GM18870 (cell line): ENCODE results near the gene PEPD.

Source experiments
- ATAC-seq: cut with Tn5 transposase; IDR thresholded peaks from one replicate; pipeline ENCODE4 v1.9.1; 2021; ENCODE audit warnings: moderate library complexity; ENCODE audit not compliant: unreplicated experiment

The PEPD gene

DNA sequence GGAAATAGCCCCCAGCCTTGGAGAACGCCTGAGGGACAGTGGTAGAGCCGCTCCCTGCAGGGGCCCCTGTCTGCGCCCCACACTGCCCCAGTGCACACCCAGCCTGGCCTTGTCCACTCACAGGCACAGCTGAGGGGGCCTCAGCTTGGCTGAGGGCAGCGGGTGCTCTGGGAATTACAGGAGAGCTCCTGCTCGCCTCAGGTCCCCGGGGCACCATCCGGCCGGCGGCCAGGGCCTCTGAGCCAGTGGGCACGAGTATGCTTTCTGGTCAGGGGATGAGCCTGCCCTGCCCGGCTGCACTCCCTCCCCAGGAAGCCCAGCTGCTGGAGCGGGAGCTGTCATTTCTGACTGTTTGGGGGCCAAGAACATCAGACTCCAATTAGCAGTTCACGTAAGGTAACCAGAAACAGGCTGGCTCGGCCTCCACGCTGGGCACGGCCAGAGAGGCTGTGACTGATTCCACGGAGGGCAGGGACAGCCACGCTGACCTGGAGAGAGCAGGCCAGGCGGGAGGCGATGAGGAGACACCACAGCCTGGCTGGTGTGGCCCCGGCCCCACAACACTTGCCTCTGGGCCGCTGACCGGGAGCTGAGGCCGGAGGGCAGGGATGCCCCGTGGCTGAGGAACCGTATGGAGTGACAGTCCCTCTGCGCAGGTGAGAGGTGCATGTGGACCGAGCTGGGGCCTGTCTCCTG is 132.7 kb downstream of the PEPD start:
- no peak for ATAC-seq

DNA sequence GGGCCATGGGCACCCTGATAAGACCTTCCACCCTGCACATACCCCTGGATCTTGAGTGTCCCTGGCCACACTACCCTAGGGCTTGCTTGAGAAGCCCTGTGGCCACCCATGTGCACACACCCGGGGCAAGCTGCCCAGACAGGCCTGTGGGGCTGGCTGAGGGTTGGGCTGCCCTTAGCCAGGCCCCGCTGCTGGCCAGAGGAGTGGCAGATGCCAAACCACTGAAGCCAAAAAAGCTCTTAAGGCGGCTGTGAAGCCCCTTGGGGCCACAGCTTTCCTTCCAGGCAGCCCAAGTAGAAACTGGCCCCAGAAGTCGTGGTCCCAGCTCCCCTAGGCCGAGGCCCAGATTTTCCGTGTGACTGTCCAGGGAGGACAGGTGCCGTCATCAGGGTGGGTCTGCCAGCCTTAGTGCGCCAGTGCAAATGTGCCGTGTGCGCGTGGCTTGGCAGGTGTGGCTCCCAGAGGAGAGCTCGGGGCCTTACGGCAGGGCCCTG is 133.3 kb downstream of the PEPD start:
- ATAC-seq, result no peak

DNA sequence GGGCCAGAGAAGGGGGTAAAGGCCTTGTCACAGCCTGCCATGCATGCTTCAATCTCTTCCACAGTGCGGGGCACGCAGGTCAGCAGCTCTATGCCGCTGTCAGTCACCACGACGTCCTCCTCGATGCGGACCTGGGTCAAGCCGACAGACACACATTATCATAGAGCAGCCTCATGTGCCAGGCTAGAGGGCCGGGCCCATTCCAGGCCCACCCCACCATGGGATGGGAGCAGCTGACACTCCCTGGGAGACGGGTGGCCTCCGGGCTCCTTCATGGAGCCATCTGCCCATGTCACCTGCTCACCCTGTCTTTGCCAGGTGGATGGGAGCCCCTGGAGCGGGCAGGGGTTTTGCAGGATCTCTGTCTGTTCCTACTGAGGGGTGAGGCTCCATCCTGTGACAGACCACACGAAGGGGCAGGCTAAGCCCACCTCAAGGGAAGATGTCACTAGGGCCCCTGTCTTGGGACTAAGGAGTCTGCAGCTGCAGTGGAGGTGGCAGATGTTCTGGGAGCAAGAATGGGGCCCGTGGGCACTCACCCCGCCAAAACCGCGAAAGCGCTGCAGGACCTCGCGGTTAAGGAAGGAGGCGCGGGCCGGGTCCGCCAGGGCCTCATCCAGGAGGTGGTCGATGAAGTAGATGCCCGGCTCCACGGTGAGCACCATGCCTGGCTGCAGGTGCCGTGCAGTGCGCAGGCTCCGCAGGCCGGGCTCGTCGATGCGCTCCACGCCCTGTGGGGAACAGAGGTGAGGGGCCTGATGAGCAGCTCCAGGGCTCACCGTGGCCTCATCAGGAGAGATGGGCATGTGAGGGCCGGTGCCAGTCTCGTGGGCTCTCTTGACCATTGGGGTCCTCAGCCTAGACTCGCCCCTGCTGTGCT is 134.0 kb downstream of the PEPD start:
- no peak for ATAC-seq

DNA sequence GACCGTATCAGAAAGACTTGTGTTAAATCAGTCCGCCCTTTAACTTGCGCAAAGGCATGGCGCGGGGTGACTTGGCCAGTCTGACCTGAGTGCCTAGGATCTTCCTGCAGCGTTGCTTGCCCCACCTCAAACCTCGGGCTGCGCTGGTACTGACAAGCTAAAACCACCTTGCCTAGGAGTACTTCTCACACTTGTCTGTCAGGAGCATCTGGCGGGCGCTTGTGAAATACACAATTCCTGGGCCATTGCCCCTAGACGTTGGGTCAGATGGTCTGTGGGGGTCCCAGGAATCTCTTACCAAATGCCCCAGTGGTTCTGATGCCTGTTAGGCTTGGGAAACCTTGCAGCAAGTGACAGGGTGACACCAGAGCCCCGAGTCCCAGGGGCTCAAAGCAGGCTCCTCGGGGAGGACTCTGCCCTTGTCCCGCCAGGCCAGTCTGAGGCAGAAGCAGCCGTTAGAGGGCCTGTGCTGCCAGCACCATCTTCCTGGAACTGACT is 135.2 kb downstream of the PEPD start:
- no peak for ATAC-seq

DNA sequence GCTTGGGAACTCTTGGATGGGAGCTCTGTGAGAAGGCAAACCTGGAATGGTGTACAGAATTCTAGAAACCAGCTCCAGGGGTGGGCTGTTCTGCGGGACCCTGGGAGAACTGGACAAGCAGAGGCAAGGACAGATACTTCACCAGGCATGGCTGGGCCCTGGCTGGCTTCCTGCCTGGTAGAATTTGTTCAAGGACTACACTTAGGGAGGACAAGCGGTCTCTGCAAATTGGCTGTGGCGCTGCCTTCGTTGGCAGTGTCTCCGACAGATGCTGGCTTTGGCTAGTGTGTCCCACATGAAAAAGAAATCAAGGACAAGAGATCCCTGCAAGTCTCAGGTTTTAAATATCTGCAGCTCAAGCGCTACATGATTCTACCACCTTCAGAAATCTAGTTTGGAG is 135.6 kb downstream of the PEPD start:
- ATAC-seq, result no peak

DNA sequence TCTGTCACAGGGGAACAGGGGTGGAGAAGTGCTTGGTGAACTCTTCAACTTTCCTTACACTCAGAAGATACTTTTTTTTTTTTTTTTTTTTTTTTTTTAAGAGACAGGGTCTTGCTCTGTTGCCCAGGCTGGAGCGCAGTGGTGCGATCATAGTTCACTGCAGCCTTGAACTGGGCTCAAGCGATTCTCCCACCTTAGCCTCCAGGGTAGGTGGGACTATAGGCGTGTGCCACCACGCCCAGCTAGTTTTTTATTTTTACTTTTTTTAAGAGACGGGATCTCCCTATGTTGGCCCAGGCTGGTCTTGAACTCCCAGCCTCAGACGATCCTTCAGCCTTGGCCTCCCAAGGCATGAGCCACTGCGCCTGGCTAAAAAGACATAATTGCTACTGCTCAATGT is 136.6 kb downstream of the PEPD start:
- ATAC-seq, result no peak

DNA sequence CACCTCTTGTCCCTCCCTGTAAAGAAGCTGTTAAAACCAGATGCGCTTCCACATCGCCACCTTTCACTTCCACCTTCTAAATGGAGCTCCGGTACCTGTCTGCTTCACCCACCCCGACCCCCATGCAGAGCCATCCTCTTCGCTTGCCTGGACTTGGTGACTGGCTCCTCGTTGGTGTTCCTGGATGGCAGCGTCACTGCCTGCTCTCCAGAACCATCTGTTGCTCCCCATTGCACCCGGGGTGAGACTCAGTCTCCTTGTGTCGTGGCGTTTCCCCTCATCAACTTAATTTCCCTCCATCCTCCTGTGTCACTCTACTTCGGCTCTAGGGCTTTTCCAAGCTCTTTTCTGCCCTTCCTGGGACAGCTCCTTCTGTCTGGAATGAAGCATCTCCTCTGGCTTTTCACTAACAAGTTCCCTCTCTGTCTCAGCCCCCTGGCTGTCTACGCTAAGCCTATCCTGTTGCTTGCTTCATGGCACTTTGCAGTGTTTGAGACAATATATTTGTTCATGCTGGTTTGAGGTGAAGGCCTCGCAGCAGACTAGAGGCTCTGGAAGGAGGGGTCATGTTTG is 137.8 kb downstream of the PEPD start:
- no peak for ATAC-seq

DNA sequence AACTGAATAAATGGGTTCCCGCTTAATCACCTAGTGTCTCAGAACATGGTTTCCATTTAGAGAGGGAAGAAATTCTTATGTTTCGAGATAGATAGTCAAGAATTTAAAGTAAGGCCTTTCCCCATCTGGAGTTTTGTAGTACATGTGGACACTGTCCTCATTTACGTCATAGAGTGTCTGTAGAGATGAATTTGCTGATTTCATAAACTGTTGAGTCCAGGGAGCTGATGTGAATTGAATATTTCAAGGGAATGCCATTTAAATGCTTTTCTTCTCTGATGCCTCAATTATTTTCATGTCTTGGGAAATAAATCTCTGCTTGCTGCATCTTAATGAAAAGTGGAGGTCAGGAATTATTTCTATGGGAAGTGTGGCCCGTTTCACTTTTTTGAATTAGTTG is 138.6 kb downstream of the PEPD start:
- ATAC-seq, result no peak

DNA sequence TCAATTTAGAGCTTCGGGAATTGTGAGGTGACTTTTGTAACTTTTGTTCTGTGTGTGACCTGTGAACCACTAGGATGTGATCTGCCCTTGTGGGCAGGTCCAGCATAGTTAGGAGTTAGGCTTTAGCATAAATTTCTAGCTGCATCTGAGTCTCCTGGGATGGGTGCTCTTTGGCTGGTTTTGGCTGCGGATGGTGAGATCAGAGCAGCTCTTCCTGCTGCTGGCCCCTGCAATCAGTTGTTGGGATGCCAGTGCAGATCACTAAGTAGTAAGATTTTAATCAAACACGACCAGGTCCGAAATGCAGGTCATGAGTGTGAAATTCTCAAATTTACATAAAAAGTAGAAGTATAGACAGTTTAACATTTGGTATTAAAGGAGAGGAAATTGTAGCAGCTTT is 139.6 kb downstream of the PEPD start:
- ATAC-seq, result no peak

DNA sequence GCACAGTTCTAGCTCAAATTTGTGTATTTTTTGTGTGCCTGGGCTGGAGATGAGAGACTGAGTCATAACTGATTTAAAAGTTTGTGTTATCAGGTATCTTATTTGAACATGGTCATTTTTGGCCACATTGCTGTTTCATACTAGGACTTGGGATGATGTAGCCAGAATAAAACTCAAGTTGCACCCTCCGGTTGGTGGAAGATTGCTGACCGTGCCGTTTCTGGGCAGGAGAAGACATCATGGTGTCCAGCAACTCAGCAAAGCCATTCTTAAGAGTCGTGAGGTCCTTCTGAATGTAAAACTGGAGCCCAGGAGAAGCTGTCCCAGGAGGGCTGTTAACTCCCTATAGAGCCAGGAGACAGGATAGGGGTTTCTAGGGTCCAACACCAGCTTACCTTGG is 140.5 kb downstream of the PEPD start:
- no peak for ATAC-seq

DNA sequence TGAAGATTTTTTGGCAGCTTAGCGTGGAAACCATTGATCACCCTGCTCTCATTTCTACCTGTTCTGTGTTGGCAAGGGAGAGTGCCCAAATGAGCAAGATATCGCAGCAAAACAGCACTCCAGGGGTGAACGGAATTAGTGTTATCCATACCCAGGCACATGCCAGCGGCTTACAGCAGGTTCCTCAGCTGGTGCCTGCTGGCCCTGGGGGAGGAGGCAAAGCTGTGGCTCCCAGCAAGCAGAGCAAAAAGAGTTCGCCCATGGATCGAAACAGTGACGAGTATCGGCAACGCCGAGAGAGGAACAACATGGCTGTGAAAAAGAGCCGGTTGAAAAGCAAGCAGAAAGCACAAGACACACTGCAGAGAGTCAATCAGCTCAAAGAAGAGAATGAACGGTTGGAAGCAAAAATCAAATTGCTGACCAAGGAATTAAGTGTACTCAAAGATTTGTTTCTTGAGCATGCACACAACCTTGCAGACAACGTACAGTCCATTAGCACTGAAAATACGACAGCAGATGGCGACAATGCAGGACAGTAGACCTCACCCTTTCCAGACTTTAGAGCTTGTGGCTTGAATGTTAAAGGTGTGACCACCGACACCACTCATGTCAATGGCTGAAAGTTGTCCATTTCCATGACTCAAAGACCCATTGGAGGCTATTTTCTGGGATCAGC is 142.3 kb downstream of the PEPD start:
- ATAC-seq, result no peak

DNA sequence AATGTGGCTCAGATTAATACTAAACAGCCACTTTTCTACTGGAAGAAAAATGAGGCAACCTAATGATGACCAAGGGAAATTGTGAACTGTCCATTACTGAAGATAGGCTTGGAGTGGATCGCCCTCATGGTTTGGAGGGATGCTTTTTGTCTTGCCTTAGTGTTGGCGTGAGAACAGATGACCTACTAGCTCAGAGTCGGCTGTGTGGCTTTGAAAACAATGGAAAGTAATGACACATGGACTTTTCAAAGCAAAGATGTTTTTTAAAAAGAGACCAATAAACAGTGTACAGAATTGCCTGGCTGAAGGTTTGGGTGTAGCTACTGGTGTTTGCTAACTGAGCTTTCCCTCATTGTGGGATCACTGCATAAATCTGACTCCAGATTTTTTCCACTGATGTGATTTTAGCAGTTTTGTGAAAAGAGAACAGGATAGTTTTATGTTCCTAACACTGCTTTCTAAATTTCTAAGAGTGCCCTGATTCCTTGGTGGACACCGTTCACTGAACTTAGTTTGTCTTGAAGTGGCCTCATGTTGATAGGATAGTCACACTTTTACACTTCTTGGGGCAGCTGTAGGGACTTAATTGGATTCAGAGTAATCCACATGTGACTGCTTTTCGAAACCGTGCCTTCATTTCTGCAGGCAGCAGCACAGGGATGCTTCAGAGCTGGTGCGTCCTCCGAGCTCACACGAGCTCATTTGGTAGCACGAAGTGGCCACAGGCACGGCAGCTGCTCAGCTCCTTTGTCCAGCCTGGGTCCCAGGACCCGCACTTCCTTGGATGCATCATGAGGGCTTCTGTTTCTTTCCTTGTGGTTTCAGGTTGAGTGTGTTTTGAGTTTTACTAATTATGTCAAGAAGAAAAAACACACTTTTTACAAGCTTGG is 143.8 kb downstream of the PEPD start:
- ATAC-seq, result no peak

DNA sequence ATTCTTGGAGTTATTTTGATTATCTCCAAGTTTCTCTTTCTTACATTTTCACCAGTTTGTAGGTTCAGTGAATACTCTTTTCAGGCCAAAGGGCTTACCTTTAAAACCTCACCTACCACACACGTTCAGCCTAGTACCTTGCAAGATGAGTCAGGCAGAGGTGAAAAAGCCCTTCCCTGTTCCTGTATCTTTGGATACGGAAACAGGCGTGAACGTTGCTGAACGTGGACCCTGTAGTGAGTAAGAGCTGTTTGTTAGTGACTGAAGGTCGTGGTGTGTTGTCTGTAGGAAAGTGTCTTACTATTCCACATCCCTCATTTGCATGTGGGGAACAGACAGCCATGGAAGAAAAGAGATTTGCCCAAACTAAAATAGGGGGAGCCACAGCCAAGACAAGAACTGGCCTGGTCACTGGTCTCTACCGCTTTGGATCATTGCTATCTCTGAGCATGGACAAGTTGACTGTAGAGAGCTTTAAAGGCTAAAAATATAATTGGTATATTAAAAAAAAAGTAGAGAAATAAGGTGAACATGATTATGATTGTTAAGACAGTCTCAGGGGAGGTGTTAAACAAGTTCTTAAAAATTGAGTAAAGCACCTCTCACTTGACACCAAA is 144.5 kb downstream of the PEPD start:
- ATAC-seq, result no peak

DNA sequence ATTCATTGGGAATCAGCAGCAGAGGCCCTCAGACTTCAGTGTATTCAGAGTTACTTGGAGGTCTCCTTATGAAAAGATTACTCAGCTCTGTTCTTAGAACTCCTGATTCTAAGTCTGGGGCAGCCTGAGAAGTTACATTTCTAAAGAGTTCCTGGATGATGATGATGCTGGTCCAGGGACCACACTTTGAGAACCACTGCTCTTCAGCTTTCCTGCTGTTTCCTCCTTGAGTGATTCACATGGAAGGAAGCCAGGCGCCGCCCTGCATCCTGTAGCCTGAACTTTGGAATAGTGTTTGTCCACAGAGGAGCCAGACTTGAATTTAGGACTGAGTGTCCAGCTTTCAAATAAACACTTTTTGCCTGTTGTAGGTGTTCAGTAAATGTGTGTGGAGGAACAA is 145.2 kb downstream of the PEPD start:
- no peak for ATAC-seq

DNA sequence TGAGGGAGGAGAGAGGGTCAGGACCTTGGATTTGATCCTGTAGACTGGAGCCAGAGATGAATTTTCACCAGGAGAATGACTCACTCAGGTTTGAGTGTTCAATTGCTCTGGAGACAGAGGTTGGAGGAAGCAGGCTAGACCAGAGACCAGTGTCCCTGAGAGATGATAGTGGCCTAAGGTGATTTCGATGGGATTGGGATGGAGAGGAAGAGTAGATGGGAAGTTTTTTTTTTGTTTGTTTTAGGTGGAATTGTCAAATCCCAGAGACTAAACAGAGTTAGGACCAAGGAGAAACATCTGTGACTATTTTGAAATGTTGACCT is 145.8 kb downstream of the PEPD start:
- ATAC-seq, result no peak

DNA sequence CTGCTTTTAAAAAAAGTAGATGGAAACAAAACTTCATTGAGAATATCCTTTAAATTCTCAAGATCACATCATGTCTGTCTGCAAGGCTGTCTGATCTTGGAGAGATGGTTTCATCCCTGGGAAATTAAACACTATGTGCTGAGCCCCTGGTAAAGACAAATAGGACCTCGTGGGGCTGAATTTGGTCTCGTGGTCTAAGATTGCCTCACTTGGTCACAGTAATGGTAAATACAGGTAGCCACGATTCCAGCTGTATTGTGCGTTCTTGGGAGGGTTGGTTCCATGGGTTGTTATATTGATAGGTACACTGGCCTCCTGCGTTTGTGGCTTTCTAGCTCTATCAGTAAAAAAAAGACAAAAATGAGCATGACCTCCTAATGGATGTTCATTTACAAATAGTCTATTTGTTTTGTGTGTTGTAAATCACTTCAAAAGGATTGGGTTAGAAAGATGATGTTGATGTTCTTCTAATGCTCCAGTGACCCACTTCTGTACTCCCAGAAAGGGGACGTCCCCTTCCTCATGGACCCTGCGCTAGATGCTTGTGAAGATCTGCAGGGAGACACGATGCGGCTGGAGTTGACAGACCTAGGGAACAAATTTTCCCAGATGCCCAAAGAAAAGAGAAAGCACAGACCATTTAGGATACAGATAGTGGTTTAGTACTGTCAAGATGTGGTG is 146.3 kb downstream of the PEPD start:
- ATAC-seq, result no peak

DNA sequence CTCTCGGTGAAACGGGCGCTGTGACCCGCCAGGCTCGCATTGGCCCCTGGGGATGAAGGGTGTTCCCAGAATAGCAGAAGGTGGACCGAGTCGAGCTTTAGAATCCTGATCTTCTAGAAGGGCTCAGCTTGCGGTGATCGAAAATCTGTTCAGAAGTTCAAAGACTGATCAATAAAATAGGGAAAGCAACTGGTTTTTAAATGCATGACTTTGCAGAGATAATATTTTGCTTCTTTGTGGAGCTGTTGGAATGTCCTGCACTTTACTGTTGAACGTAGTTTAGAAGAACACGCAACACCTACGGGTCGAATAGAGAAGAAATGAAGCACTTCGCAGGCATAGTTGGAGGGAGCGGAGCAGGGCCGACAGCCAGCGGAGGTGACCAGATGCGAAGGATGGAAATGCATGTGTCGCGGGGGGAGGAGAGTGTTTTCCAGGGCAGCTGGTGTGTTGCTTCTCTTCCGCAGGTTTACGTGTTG is 147.3 kb downstream of the PEPD start:
- peak; percentile 26 for ATAC-seq

DNA sequence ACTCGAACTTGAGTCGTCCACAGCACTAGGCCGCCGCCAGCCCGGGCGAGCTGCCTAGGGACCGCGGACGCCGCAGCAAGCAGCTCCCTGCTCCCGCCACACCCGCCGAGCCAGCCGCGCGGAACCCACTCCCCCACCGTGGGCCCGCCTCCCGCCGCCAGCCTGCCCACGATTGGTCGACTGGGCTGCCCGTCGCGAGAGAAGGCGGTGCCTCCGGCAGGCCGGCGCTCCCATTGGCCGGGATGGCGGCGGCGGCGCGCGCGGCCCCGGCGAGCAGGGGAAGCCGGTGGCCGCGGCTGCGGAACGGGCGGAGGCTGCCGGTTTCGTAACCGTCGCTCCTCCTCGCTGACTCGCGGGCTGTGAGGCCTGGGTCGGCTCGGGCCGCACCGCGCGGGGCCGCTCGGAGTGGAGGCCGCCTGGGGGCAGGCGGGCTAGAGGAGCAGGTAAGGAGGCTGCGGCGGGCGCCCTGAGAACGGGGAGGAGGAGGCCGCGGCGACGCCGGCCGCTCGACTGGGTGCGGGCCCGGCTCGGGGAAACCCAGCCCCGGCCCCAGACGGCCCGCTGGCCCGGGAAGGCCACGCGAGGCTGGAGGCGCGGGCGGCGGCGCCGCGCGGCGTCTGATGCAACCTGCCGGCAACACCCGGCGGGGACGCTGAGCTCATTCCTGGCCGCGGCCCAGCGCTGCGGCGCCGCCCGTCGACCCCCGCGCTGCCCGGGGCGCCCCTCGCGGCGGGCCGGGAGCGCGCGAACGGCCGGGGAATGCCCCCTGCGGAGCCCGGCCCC is 147.9 kb downstream of the PEPD start, which contains the start of gene CEBPG:
CEBPG (plus strand) TSS at position 257 of the 783 bp plus-strand sequence. CDS start 5,531 bp downstream, outside the sequence.
- peak; percentile 63 for ATAC-seq
